Calu3 (cell line): ENCODE results near the gene NCK1. TPM values are rescaled to one million over a fixed set of nuclear protein-coding genes. Genes with fewer than 3 reads are reported as not detected.

Source experiments
- BruUV-seq: library from RNA; stranded (reverse); fragments of 400-500 nt; replicated peaks from 2 replicates; lab custom pipeline; 2021; lab: Mats Ljungman, UMichigan
- CTCF ChIA-PET: fragments of 300-600 bp; sonication (Branson Sonifier 250); formaldehyde crosslinking; loops from one replicate; lab custom pipeline; 2022; ENCODE audit warnings: antibody characterized with exemption; lab: Charles Lee
- DNase-seq: peaks from one replicate; pipeline ENCODE4 v3.0.0; 2022
- H3K27ac Mint-ChIP-seq: one replicate; pipeline ENCODE4 v1.8.0; 2022; ENCODE audit warnings: mixed read lengths; ENCODE audit not compliant: unreplicated experiment
- H3K27me3 Mint-ChIP-seq: one replicate; pipeline ENCODE4 v1.8.0; 2022; ENCODE audit warnings: mixed read lengths; ENCODE audit not compliant: unreplicated experiment
- H3K36me3 Mint-ChIP-seq: one replicate; pipeline ENCODE4 v1.8.0; 2022; ENCODE audit warnings: mild to moderate bottlenecking, moderate library complexity, mixed read lengths; ENCODE audit not compliant: insufficient read depth, unreplicated experiment
- H3K4me1 Mint-ChIP-seq: one replicate; pipeline ENCODE4 v1.8.0; 2022; ENCODE audit warnings: mild to moderate bottlenecking, low read depth, mixed read lengths; ENCODE audit not compliant: unreplicated experiment
- H3K4me3 Mint-ChIP-seq: one replicate; pipeline ENCODE4 v1.8.0; 2022; ENCODE audit warnings: mild to moderate bottlenecking, low read depth, moderate library complexity, mixed read lengths; ENCODE audit not compliant: unreplicated experiment
- H3K9me3 Mint-ChIP-seq: one replicate; pipeline ENCODE4 v1.8.0; 2022; ENCODE audit warnings: low read depth, mixed read lengths; ENCODE audit not compliant: unreplicated experiment
- intact Hi-C: fragments of 100-400 bp; cut with micrococcal nuclease; formaldehyde crosslinking; loops from one replicate; pipeline ENCODE4 v1.10.0; 2022; ENCODE audit not compliant: unreplicated experiment
- total RNA-seq: library from RNA; stranded (reverse); gene quantifications from 2 replicates; pipeline ENCODE4 v1.2.3, GENCODE V29; 2022
- TF ChIP-seq, protein P1 (sequence below): fragments of 200-600 bp; IDR thresholded peaks from one replicate; pipeline ENCODE4 v1.8.0; 2022; ENCODE audit warnings: antibody characterized with exemption; ENCODE audit not compliant: unreplicated experiment

Gene NCK1
- total RNA-seq, 1 experiment from 2014 or later: 108 TPM

DNA sequence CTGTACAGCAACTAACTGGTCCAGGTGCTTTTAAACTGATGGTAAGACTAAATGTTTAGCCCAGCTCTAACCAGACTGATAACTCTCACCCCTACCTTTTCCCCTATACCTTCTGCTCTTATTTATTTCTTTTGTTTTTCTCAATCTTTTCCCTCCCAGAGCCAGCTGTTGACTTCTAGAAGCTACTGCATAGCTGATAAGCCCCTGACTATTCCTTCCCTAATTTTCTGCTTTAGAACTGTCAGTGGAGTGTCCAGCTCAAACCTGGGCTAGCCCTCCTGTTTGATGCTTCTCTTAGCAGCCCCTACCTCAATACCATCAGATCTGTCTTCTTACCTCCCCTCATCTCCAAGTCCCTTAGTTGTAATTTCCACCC, 22.5 kb upstream of the NCK1 start:
- H3K27ac Mint-ChIP-seq: peak overlapping the region; percentile 10
- CTCF ChIA-PET: interaction anchor here (1.3 kb wide), 2 partner anchors 23 to 74 kb away, joined by 3 to 4 read pairs; partner anchors contain the start of gene NCK1

DNA sequence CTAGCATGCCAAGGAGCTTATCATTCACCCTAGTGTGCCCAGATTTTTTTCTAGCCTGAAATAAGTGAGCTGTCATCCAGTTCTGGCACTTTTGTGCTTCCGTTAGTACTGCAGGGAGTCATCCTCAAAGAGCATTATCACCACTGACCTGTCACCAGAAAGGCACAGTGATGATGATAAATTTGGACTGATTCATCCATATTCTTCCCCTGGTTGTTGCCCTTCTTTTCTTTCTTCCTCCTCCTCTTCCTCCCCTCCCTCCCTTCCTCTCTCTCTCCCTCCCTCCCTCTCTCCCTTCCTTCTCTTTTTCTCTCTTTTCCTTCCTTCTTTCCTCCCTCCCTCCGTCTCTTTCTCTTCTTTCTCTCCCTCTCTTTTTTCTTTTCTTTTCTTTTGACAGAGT, 21.8 kb upstream of the NCK1 start:
- peak overlapping the region; percentile 10 for H3K27ac Mint-ChIP-seq
- CTCF ChIA-PET: interaction anchor here (1.3 to 1.6 kb wide), 3 partner anchors 22 to 88 kb away, joined by 3 to 5 read pairs (median 4); partner anchors contain the start of genes NCK1 and STAG1
- DNase-seq: no peak
- H3K9me3 Mint-ChIP-seq: no peaks in the 10 kb centered on the region
- BruUV-seq: no TSS peak
- peaks cover 39% of the 10 kb centered on the region for H3K4me1 Mint-ChIP-seq
- intact Hi-C loops: no loop called here
- H3K4me3 Mint-ChIP-seq: no peak overlapping the region
- peaks cover 48% of the 10 kb centered on the region for H3K36me3 Mint-ChIP-seq
- H3K27me3 Mint-ChIP-seq: no peaks in the 10 kb centered on the region
- TF ChIP-seq, protein P1, sequence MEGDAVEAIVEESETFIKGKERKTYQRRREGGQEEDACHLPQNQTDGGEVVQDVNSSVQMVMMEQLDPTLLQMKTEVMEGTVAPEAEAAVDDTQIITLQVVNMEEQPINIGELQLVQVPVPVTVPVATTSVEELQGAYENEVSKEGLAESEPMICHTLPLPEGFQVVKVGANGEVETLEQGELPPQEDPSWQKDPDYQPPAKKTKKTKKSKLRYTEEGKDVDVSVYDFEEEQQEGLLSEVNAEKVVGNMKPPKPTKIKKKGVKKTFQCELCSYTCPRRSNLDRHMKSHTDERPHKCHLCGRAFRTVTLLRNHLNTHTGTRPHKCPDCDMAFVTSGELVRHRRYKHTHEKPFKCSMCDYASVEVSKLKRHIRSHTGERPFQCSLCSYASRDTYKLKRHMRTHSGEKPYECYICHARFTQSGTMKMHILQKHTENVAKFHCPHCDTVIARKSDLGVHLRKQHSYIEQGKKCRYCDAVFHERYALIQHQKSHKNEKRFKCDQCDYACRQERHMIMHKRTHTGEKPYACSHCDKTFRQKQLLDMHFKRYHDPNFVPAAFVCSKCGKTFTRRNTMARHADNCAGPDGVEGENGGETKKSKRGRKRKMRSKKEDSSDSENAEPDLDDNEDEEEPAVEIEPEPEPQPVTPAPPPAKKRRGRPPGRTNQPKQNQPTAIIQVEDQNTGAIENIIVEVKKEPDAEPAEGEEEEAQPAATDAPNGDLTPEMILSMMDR: no peak

More for the DNA sequence above, 22.5 kb upstream of the NCK1 start:
- Mint-ChIP-seq H3K9me3 (no peaks in the 10 kb centered on the region), H3K27me3 (no peaks in the 10 kb centered on the region), H3K36me3 (peaks cover 42% of the 10 kb centered on the region), H3K4me3 (no peak overlapping the region), H3K4me1 (peaks cover 46% of the 10 kb centered on the region)
- TF ChIP-seq, protein P1: no peak
- intact Hi-C loops: no loop called here
- no TSS peak for BruUV-seq
- no peak for DNase-seq

DNA sequence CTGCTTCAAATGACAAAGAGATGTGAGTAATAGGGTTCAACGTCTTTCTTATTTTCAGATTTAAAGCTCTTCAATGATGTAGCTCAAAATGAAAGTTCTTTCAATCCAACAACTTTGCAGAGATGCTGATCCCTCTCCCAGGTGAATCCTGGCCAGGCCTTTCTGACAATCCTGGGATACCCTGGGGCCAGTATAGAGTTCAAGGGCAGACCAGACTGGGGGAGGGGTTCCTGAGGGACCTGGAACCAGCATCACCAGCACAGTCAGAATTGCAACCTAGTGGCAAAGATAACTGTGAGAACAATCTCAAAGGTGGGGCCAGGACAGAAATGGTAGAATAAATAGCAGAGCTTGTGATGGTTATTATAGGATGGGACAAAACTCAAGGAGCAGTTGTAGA, 19.7 kb upstream of the NCK1 start:
- intact Hi-C loops: no loop called here
- Mint-ChIP-seq H3K4me3 (no peak overlapping the region), H3K27me3 (no peaks in the 10 kb centered on the region), H3K36me3 (peaks cover 68% of the 10 kb centered on the region), H3K4me1 (peaks cover 28% of the 10 kb centered on the region), H3K9me3 (no peaks in the 10 kb centered on the region), H3K27ac (no peak overlapping the region)
- CTCF ChIA-PET: interaction anchor here (0.8 kb wide), 1 partner anchor 172 kb away, joined by 3 read pairs; no protein-coding TSS in a partner anchor
- TF ChIP-seq, protein P1: no peak
- DNase-seq: no peak
- no TSS peak for BruUV-seq

DNA sequence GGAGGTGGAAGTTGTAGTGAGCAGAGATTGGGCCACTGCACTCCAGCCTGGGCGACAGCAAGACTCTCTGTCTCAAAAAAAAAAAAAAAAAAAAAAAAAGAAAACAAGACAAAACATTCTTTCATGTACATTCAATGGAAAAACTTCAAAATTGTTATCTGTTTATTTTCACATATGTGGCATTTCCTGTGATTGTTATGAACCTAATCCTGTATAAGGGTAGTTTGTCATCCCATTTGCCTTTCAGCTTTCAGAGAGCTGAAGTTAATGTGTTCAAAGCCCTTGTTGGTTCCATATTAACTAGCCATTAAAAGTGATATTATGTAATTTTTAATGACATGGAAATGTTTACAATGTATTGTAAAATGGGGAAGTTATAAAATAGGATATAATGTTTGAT, 17.3 kb upstream of the NCK1 start:
- Mint-ChIP-seq H3K4me1 (peaks cover 22% of the 10 kb centered on the region), H3K27me3 (no peaks in the 10 kb centered on the region), H3K36me3 (peaks cover 72% of the 10 kb centered on the region), H3K4me3 (no peak overlapping the region), H3K27ac (no peak overlapping the region), H3K9me3 (no peaks in the 10 kb centered on the region)
- BruUV-seq: no TSS peak
- TF ChIP-seq, protein P1: no peak
- no peak for DNase-seq
- intact Hi-C loops: no loop called here
- CTCF ChIA-PET: interaction anchor here (0.7 kb wide), 2 partner anchors 52 to 1650 kb away, joined by 6 to 8 read pairs; no protein-coding TSS in a partner anchor
